OCI-LY1 (cell line): ENCODE data around the gene SLC26A4.

ENCODE experiments used
- H2AFZ ChIP-seq: fragments of 200-600 bp; sonication (generic), shearing (Covaris generic); 2 replicates; pipeline ENCODE4 v1.6.0; 2014; ENCODE audit warnings: antibody characterized with exemption, mild to moderate bottlenecking, low read length
- H3F3A ChIP-seq: fragments of 200-600 bp; sonication (generic), shearing (Covaris generic); 2 replicates; pipeline ENCODE4 v1.6.0; 2014; ENCODE audit warnings: mild to moderate bottlenecking, antibody characterized with exemption, low read length, moderate library complexity; ENCODE audit not compliant: insufficient read depth
- H3K27ac ChIP-seq: fragments of 200-600 bp; sonication (generic); 2 replicates; pipeline ENCODE4 v1.5.1; 2014; ENCODE audit warnings: low read length, mixed run types, mild to moderate bottlenecking, low read depth; ENCODE audit not compliant: poor library complexity, severe bottlenecking
- H3K27me3 ChIP-seq: fragments of 200-600 bp; sonication (generic); 2 replicates; pipeline ENCODE4 v1.6.0; 2014; ENCODE audit warnings: antibody characterized with exemption, mild to moderate bottlenecking, low read length, moderate library complexity; ENCODE audit not compliant: insufficient read depth
- H3K36me3 ChIP-seq: fragments of 200-600 bp; sonication (generic); 2 replicates; pipeline ENCODE4 v1.6.1; 2014; ENCODE audit warnings: mild to moderate bottlenecking, antibody characterized with exemption, low read length, moderate library complexity, mixed read lengths; ENCODE audit not compliant: insufficient read depth
- H3K4me1 ChIP-seq: fragments of 200-600 bp; sonication (generic); 2 replicates; pipeline ENCODE4 v1.5.1; 2014; ENCODE audit warnings: mild to moderate bottlenecking, low read length, moderate library complexity; ENCODE audit not compliant: insufficient read depth, severe bottlenecking
- H3K4me2 ChIP-seq: fragments of 200-600 bp; sonication (generic), shearing (Covaris generic); 2 replicates; pipeline ENCODE4 v1.6.1; 2014; ENCODE audit warnings: low read length
- H3K4me3 ChIP-seq: fragments of 200-600 bp; sonication (generic); 2 replicates; pipeline ENCODE4 v1.5.1; 2014; ENCODE audit warnings: low read length, low read depth, mild to moderate bottlenecking, mixed read lengths; ENCODE audit not compliant: poor library complexity, severe bottlenecking
- H3K79me2 ChIP-seq: fragments of 200-600 bp; shearing (Covaris generic); 2 replicates; pipeline ENCODE4 v1.6.1; 2016; ENCODE audit warnings: mixed run types, low read length, mixed read lengths; ENCODE audit not compliant: insufficient read depth
- H3K9ac ChIP-seq: fragments of 200-600 bp; sonication (generic), shearing (Covaris generic); 2 replicates; pipeline ENCODE4 v1.6.1; 2014; ENCODE audit warnings: mild to moderate bottlenecking, low read length, mixed read lengths
- H3K9me2 ChIP-seq: fragments of 200-600 bp; sonication (generic), shearing (Covaris generic); 2 replicates; pipeline ENCODE4 v1.6.1; 2014; ENCODE audit warnings: low read depth, mild to moderate bottlenecking, low read length, mixed read lengths
- H3K9me3 ChIP-seq: fragments of 200-600 bp; shearing (Covaris generic); 2 replicates; pipeline ENCODE4 v1.6.1; 2014; ENCODE audit warnings: low read length, mixed read lengths
- H4K20me1 ChIP-seq: fragments of 200-600 bp; sonication (generic), shearing (Covaris generic); 2 replicates; pipeline ENCODE4 v1.6.0; 2016; ENCODE audit warnings: mild to moderate bottlenecking, low read length; ENCODE audit not compliant: insufficient read depth
- CTCF ChIP-seq: fragments of 200-600 bp; sonication (generic), shearing (Covaris generic); IDR thresholded peaks from 2 replicates; pipeline ENCODE4 v1.5.1; 2017; ENCODE audit warnings: mild to moderate bottlenecking, antibody characterized with exemption, low read length, moderate library complexity, mixed read lengths
- EZH2 ChIP-seq: fragments of 200-600 bp; sonication (generic), shearing (Covaris generic); IDR thresholded peaks from 2 replicates; pipeline ENCODE4 v1.8.0; 2017; ENCODE audit warnings: borderline replicate concordance, mixed run types, mild to moderate bottlenecking, antibody characterized with exemption, low read length, moderate library complexity, mixed read lengths

The SLC26A4 gene

GRCh38 chr7:107701191-107701590 is 40.6 kb downstream of the SLC26A4 start:
- Histone ChIP-seq H3K27me3 (no peaks in the 10 kb centered on the region), H3K36me3 (no peaks in the 10 kb centered on the region), H3K4me1 (no peaks in the 10 kb centered on the region), H3F3A (no peaks in the 10 kb centered on the region), H3K9me2 (no peaks in the 10 kb centered on the region), H3K27ac (no peak overlapping the region), H3K79me2 (no peaks in the 10 kb centered on the region), H2AFZ (no peak overlapping the region), H3K9ac (no peak overlapping the region), H3K9me3 (no peaks in the 10 kb centered on the region), H3K4me2 (no peak overlapping the region), H3K4me3 (no peak overlapping the region), H4K20me1 (no peaks in the 10 kb centered on the region)
- TF ChIP-seq CTCF (no peak), EZH2 (no peak)

DNA sequence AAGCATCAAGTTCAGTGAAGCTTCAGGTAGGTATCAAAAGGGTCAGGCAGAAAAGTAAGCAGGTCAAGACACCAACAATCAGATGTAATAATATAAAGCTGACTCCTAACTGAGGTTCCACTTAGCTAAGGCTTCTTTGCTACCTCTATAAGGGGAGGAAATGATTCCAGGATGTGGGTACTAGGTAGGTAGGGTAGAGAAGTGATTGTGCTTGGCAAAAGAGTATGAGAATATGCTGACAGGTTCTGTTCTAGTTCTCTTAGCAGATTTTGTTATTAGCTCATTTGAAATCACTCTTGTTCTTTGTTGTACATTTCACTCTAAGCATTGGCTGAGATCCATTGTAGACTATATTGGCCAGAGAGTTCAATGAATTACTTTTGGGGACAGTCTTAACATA is 42.6 kb downstream of the SLC26A4 start:
- Histone ChIP-seq H3K4me3 (no peak overlapping the region), H3F3A (no peaks in the 10 kb centered on the region), H3K4me1 (no peaks in the 10 kb centered on the region), H3K9ac (no peak overlapping the region), H3K27ac (no peak overlapping the region), H4K20me1 (no peaks in the 10 kb centered on the region), H2AFZ (no peak overlapping the region), H3K79me2 (no peaks in the 10 kb centered on the region), H3K27me3 (no peaks in the 10 kb centered on the region), H3K36me3 (no peaks in the 10 kb centered on the region), H3K9me2 (no peaks in the 10 kb centered on the region), H3K4me2 (no peak overlapping the region), H3K9me3 (no peaks in the 10 kb centered on the region)
- TF ChIP-seq CTCF (no peak), EZH2 (no peak)

GRCh38 chr7:107703872-107704271 is 43.2 kb downstream of the SLC26A4 start:
- TF ChIP-seq CTCF (no peak), EZH2 (no peak)
- no peak overlapping the region for H3K27ac ChIP-seq
- no peaks in the 10 kb centered on the region for H3K36me3 ChIP-seq
- H3K27me3 ChIP-seq, result no peaks in the 10 kb centered on the region
- H3K4me3 ChIP-seq, result no peak overlapping the region
- no peaks in the 10 kb centered on the region for H3K79me2 ChIP-seq
- no peaks in the 10 kb centered on the region for H3K4me1 ChIP-seq
- H4K20me1 ChIP-seq, result no peaks in the 10 kb centered on the region
- no peaks in the 10 kb centered on the region for H3K9me2 ChIP-seq
- H3K4me2 ChIP-seq, result no peak overlapping the region
- H3K9ac ChIP-seq, result no peak overlapping the region
- H2AFZ ChIP-seq, result no peak overlapping the region
- H3K9me3 ChIP-seq, result no peaks in the 10 kb centered on the region
- H3F3A ChIP-seq, result no peaks in the 10 kb centered on the region
